ENCODE measurements around the gene VSX2. TPM values are rescaled to one million over a fixed set of nuclear protein-coding genes. Genes with fewer than 3 reads are reported as not detected.

Gene VSX2
- total and polyA plus RNA-seq, 2 of the 13 experiments (the other 11 are each of a cell fraction or from before 2014, with no cell fraction given), result 0.05 TPM; not detected in 1

GRCh38 chr14:74302634-74303569, 63.7 kb downstream of the VSX2 start, which contains the start of gene ABCD4 (continued):
- no peak; the same call in 1 of the 2 replicates for TF ChIP-seq ZNF784 (CRISPR knock-in tag; IDR thresholded peaks at IDR 0.05; ENCODE audit: borderline replicate concordance)
- TF ChIP-seq ETV6 (CRISPR knock-in tag; conservative IDR thresholded peaks at IDR 0.05), result no peak
- TF ChIP-seq NCOR1 (IDR thresholded peaks at IDR 0.05; ENCODE audit: borderline replicate concordance, low read length), result no peak
- 0 out of 2 replicates have a peak, but pooled peaks have one; percentile 61 for TF ChIP-seq ZNF724P (CRISPR knock-in tag; IDR thresholded peaks at IDR 0.05; ENCODE audit: borderline replicate concordance)
- TF ChIP-seq CBX1 (IDR thresholded peaks at IDR 0.05; ENCODE audit: low read depth), result no peak
- 0 out of 2 replicates have a peak, but pooled peaks have one; percentile 12 for TF ChIP-seq ZNF251 (CRISPR knock-in tag; IDR thresholded peaks at IDR 0.05)
- peak; percentile 46; the same call in 1 of the 2 replicates for TF ChIP-seq MAX (IDR thresholded peaks at IDR 0.05)
- TF ChIP-seq ZNF557 (CRISPR knock-in tag; IDR thresholded peaks at IDR 0.05), result no peak
- peak; percentile 87; the same call in 1 of the 2 replicates for TF ChIP-seq PCBP1 (IDR thresholded peaks at IDR 0.05; ENCODE audit: borderline replicate concordance, low read depth, low read length)
- peak; percentile 60; the same call in 1 of the 2 replicates for TF ChIP-seq ZSCAN9 (CRISPR knock-in tag; IDR thresholded peaks at IDR 0.05; ENCODE audit: borderline replicate concordance)
- TF ChIP-seq ATRX (CRISPR knock-in tag; IDR thresholded peaks at IDR 0.05; ENCODE audit: borderline replicate concordance), result no peak
- peak; percentile 99 for TF ChIP-seq RBFOX2 (IDR thresholded peaks at IDR 0.05; ENCODE audit: low read depth, low read length)
- TF ChIP-seq CBFB (CRISPR knock-in tag; IDR thresholded peaks at IDR 0.05), result peak; percentile 28; the same call in 1 of the 2 replicates
- TF ChIP-seq HMGXB4 (CRISPR knock-in tag; IDR thresholded peaks at IDR 0.05; ENCODE audit: borderline replicate concordance in 1 of 2, low read depth in 1 of 2), result peak; percentile 77 to 89
- TF ChIP-seq BCLAF1 (IDR thresholded peaks at IDR 0.05), result no peak
- no peak for TF ChIP-seq THAP8 (CRISPR knock-in tag; IDR thresholded peaks at IDR 0.05; ENCODE audit: borderline replicate concordance)
- TF ChIP-seq NAIF1 (CRISPR knock-in tag; IDR thresholded peaks at IDR 0.05; ENCODE audit: borderline replicate concordance), result peak; percentile 80; the same call in 1 of the 2 replicates
- no peak for TF ChIP-seq ZBTB34 (CRISPR knock-in tag; IDR thresholded peaks at IDR 0.05)

Data from HepG2 (cell line).